PFSK-1 (cell line): Measurements from ENCODE around the gene MYOM3.

Experiments used
- POLR2AphosphoS5 ChIP-seq: IDR thresholded peaks from 2 replicates; pipeline ENCODE4 v1.6.1; 2012; ENCODE audit warnings: low read depth, mild to moderate bottlenecking, control low read depth, low read length, moderate library complexity
- TAF1 ChIP-seq: IDR thresholded peaks from 2 replicates; pipeline ENCODE4 v1.6.1; 2012; ENCODE audit warnings: low read length, control low read depth, borderline replicate concordance; ENCODE audit not compliant: insufficient read depth

- no peak for TF ChIP-seq POLR2AphosphoS5
- no peak for TF ChIP-seq TAF1
Observed at GRCh38 chr1:24154215-24154614, 42.3 kb upstream of the MYOM3 start.
